Activated T-cell treated with anti-CD3 and anti-CD28 coated beads, Interleukin-2, amount 50 U/mL, for 48 hours (primary cell): ENCODE results near the gene PTS.

Experiments used
- DNase-seq, 2 experiments: peaks; one replicate each; pipeline ENCODE4 v3.0.0-alpha.2; 2020

Gene PTS

GRCh38 chr11:112266410-112266778 lies 40.2 kb downstream of the PTS start:
- DNase-seq: no peak

GRCh38 chr11:112267188-112267591 lies 41.0 kb downstream of the PTS start:
- DNase-seq: no peak

- no peak for DNase-seq
Observed at GRCh38 chr11:112268406-112268805, 42.2 kb downstream of the PTS start.

GRCh38 chr11:112269139-112269538 lies 42.9 kb downstream of the PTS start:
- no peak for DNase-seq

GRCh38 chr11:112270551-112271180 lies 44.4 kb downstream of the PTS start:
- no peak for DNase-seq

GRCh38 chr11:112271242-112271641 lies 45.0 kb downstream of the PTS start:
- no peak for DNase-seq

GRCh38 chr11:112273066-112273465 lies 46.8 kb downstream of the PTS start:
- DNase-seq: no peak

- no peak for DNase-seq
Observed at GRCh38 chr11:112274007-112274783, 48.0 kb downstream of the PTS start.

- no peak for DNase-seq
Observed at GRCh38 chr11:112277029-112277428, 50.8 kb downstream of the PTS start.

- DNase-seq: no peak
Observed at GRCh38 chr11:112277941-112278340, 51.7 kb downstream of the PTS start.

- DNase-seq: no peak
Observed at GRCh38 chr11:112278803-112279202, 52.6 kb downstream of the PTS start.

GRCh38 chr11:112279901-112280267 lies 53.7 kb downstream of the PTS start:
- DNase-seq: peak; percentile 86 to 89

GRCh38 chr11:112280268-112281126 lies 54.3 kb downstream of the PTS start:
- peak; percentile 74 to 75 for DNase-seq

GRCh38 chr11:112281726-112282125 lies 55.5 kb downstream of the PTS start:
- no peak for DNase-seq
